Activated CD4-positive, alpha-beta memory T cell treated with anti-CD3 and anti-CD28 coated beads for 36 hours (primary cell): ENCODE data around the gene UBA1. TPM values are rescaled to one million over a fixed set of nuclear protein-coding genes. Genes with fewer than 3 reads are reported as not detected.
"Not testable (repeated sequence)": the region's sequence is repeated elsewhere in the genome, so short reads cannot be mapped to it uniquely, and the experiment has no call there.

Experiments used
- CTCF ChIA-PET: fragments of 350-600 bp; sonication (Branson Sonifier 250); formaldehyde crosslinking; loops from one replicate; lab custom pipeline; 2021; ENCODE audit warnings: antibody characterized with exemption, inconsistent platforms; lab: Charles Lee
- POLR2A ChIA-PET: fragments of 350-600 bp; sonication (Branson Sonifier 250); formaldehyde crosslinking; loops from one replicate; lab custom pipeline; 2021; ENCODE audit warnings: antibody characterized with exemption; lab: Charles Lee
- DNase-seq: peaks from one replicate; pipeline ENCODE4 v3.0.0-alpha.2; 2020
- H3K27ac Mint-ChIP-seq: one replicate; pipeline ENCODE4 v1.8.0; 2021; ENCODE audit warnings: mixed read lengths
- H3K27me3 Mint-ChIP-seq: one replicate; pipeline ENCODE4 v1.8.0; 2021; ENCODE audit warnings: mixed read lengths
- H3K36me3 Mint-ChIP-seq: one replicate; pipeline ENCODE4 v1.8.0; 2021; ENCODE audit warnings: mixed read lengths
- H3K4me1 Mint-ChIP-seq: one replicate; pipeline ENCODE4 v1.8.0; 2021; ENCODE audit warnings: low read depth, mixed read lengths
- H3K4me3 Mint-ChIP-seq: one replicate; pipeline ENCODE4 v1.8.0; 2021; ENCODE audit warnings: mild to moderate bottlenecking, mixed read lengths
- H3K9me3 Mint-ChIP-seq: one replicate; pipeline ENCODE4 v1.8.0; 2021; ENCODE audit warnings: mixed read lengths
- intact Hi-C: fragments of 100-400 bp; cut with micrococcal nuclease; formaldehyde crosslinking; loops from one replicate; pipeline ENCODE4 v1.15.1; 2023
- total RNA-seq, 2 experiments: library from RNA; stranded (reverse); gene quantifications; one replicate each; pipeline ENCODE4 v1.2.3, GENCODE V29; 2021

UBA1 gene
- total RNA-seq, 2 experiments from 2014 or later, result 266 to 278 TPM

DNA sequence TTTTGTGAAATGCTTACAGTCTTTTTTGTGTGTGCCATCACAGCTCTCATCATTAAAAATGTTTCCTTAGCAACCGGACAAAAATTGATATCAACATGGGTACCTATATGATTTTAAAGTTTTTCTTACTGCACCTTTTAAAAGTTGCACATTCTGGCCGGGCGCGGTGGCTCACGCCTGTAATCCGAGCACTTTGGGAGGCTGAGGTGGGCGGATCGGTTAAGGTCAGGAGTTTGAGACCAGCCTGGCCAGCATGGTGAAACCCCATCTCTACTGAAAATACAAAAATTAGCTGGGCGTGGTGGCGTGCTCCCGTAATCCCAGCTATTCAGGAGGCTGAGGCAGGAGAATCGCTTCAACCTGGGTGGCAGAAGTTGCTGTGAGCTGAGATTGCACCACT is 64.0 kb downstream of the UBA1 start:
- H3K27me3 Mint-ChIP-seq, H3K36me3 Mint-ChIP-seq, H3K4me3 Mint-ChIP-seq, POLR2A ChIA-PET, intact Hi-C loops, H3K4me1 Mint-ChIP-seq, H3K27ac Mint-ChIP-seq, DNase-seq, CTCF ChIA-PET, H3K9me3 Mint-ChIP-seq: not testable (repeated sequence)

Other genes with a start within 250 kb of the UBA1 start
- not detected for gene RGN, start 115.4 kb upstream of the UBA1 start, total RNA-seq
- 10 to 100 TPM; 86.4 to 89.1 TPM for gene NDUFB11, start 49.1 kb upstream of the UBA1 start, total RNA-seq
- 10 to 100 TPM; 61.0 to 62.3 TPM for gene RBM10, start 48.6 kb upstream of the UBA1 start, total RNA-seq
- 10 to 100 TPM; 64.3 to 68.8 TPM for gene CDK16, start 24.9 kb downstream of the UBA1 start, total RNA-seq
- 10 to 100 TPM; 25.7 to 27.7 TPM for gene USP11, start 39.2 kb downstream of the UBA1 start, total RNA-seq
- under 1 TPM; 0.50 to 0.53 TPM for gene ZNF157, start 176.7 kb downstream of the UBA1 start, total RNA-seq